NCI-H446 (cell line): Measurements from ENCODE around the gene AP1AR.
"Not testable (repeated sequence)": the region's sequence is repeated elsewhere in the genome, so short reads cannot be mapped to it uniquely, and the experiment has no call there.

Experiments
- DNase-seq, 2 experiments: peaks; one replicate each; lab custom pipeline; 2025; lab: John Stamatoyannopoulos, UW

AP1AR gene

GRCh38 chr4:112279025-112279881 lies 47.7 kb downstream of the AP1AR start:
- no peak for DNase-seq

- no peak for DNase-seq
Measured at GRCh38 chr4:112279882-112280315, 48.3 kb downstream of the AP1AR start.

- DNase-seq, result no peak
Measured at GRCh38 chr4:112280386-112281056, 48.9 kb downstream of the AP1AR start.

- DNase-seq, result not testable (repeated sequence)
Measured at GRCh38 chr4:112281895-112282398, 50.4 kb downstream of the AP1AR start.

GRCh38 chr4:112282860-112283667 lies 51.5 kb downstream of the AP1AR start:
- no peak for DNase-seq

- no peak for DNase-seq
Measured at GRCh38 chr4:112284166-112284565, 52.6 kb downstream of the AP1AR start.

- DNase-seq, result peak in 1 of 2 experiments; percentile 7
Measured at GRCh38 chr4:112284662-112285411, 53.2 kb downstream of the AP1AR start.

- DNase-seq, result no peak
Measured at GRCh38 chr4:112287258-112287989, 55.8 kb downstream of the AP1AR start.

- DNase-seq, result no peak
Measured at GRCh38 chr4:112288455-112288854, 56.9 kb downstream of the AP1AR start.

- DNase-seq, result no peak
Measured at GRCh38 chr4:112289407-112290253, 58.0 kb downstream of the AP1AR start.

GRCh38 chr4:112290341-112290740 lies 58.8 kb downstream of the AP1AR start:
- DNase-seq, result no peak

- DNase-seq, result peak in 1 of 2 experiments; percentile 36
Measured at GRCh38 chr4:112296949-112297880, 65.6 kb downstream of the AP1AR start, which contains the start of gene ALPK1. Gene ALPK1 (plus strand): TSS chr4:112297369.

GRCh38 chr4:112299721-112300120 lies 68.1 kb downstream of the AP1AR start:
- no peak for DNase-seq

- DNase-seq, result no peak
Measured at GRCh38 chr4:112302320-112303274, 71.0 kb downstream of the AP1AR start.

GRCh38 chr4:112305477-112305876 lies 73.9 kb downstream of the AP1AR start:
- DNase-seq, result not testable (repeated sequence)

GRCh38 chr4:112309263-112309791 lies 77.7 kb downstream of the AP1AR start:
- DNase-seq, result peak in 1 of 2 experiments; percentile 58

- no peak for DNase-seq
Measured at GRCh38 chr4:112311516-112311915, 79.9 kb downstream of the AP1AR start.
